ENCODE data around the gene CREB5. TPM values are rescaled to one million over a fixed set of nuclear protein-coding genes. Genes with fewer than 3 reads are reported as not detected.

Gene CREB5
- total RNA-seq, 1 experiment from 2014 or later = 1.3 TPM

GRCh38 chr7:28592861-28593260, 180.5 kb downstream of the CREB5 start:
- H3K27me3 Mint-ChIP-seq (ENCODE audit: low read depth) = no peaks in the 10 kb centered on the region; the same call in 1 of the 2 replicates
- no peaks in the 10 kb centered on the region for H3K4me1 Mint-ChIP-seq
- no peaks in the 10 kb centered on the region for H3K36me3 Mint-ChIP-seq
- no peak overlapping the region for H3K4me3 Mint-ChIP-seq
- POLR2A ChIA-PET = no interaction called here
- CTCF ChIA-PET = no interaction called here
- TF ChIP-seq STAT6 (CRISPR knock-in tag; conservative IDR thresholded peaks at IDR 0.05; ENCODE audit: low read depth) = no peak
- no peak for TF ChIP-seq JAZF1 (CRISPR knock-in tag; IDR thresholded peaks at IDR 0.05)
- no peak for TF ChIP-seq ZBTB21 (CRISPR knock-in tag; IDR thresholded peaks at IDR 0.05; ENCODE audit: borderline replicate concordance)
- TF ChIP-seq ZNF317 (CRISPR knock-in tag; IDR thresholded peaks at IDR 0.05; ENCODE audit: borderline replicate concordance, low read depth) = no peak
- no peak for TF ChIP-seq MLX (CRISPR knock-in tag; IDR thresholded peaks at IDR 0.05)
- TF ChIP-seq JUN (CRISPR knock-in tag; IDR thresholded peaks at IDR 0.05) = no peak
- no peak for TF ChIP-seq IRF1 (CRISPR knock-in tag; IDR thresholded peaks at IDR 0.05)
- no peak for TF ChIP-seq SMAD3 (CRISPR knock-in tag; IDR thresholded peaks at IDR 0.05; ENCODE audit: borderline replicate concordance)
- no peak for TF ChIP-seq ZBTB43 (CRISPR knock-in tag; IDR thresholded peaks at IDR 0.05)
- TF ChIP-seq ATF2 (CRISPR knock-in tag; IDR thresholded peaks at IDR 0.05; ENCODE audit: borderline replicate concordance, low read depth) = no peak
- TF ChIP-seq ZNF138 (CRISPR knock-in tag; conservative IDR thresholded peaks at IDR 0.05) = no peak
- H3K27ac Mint-ChIP-seq = no peak overlapping the region
- ATAC-seq = no peak
- H3K9me3 Mint-ChIP-seq = no peaks in the 10 kb centered on the region
- DNase-seq (ENCODE audit: low spot score) = no peak

- no peak overlapping the region for H3K27ac Mint-ChIP-seq
- POLR2A ChIA-PET = no interaction called here
- ATAC-seq = no peak
Observed at GRCh38 chr7:28595076-28595475, 182.8 kb downstream of the CREB5 start.

GRCh38 chr7:28595801-28596200, 183.5 kb downstream of the CREB5 start:
- ChIA-PET POLR2A (no interaction called here), CTCF (no interaction called here)
- TF ChIP-seq ATF2 (CRISPR knock-in tag; IDR thresholded peaks at IDR 0.05; ENCODE audit: borderline replicate concordance, low read depth) (no peak), ELF4 (CRISPR knock-in tag; IDR thresholded peaks at IDR 0.05; ENCODE audit: low read depth) (no peak), ZNF671 (CRISPR knock-in tag; IDR thresholded peaks at IDR 0.05) (no peak), MXD4 (CRISPR knock-in tag; IDR thresholded peaks at IDR 0.05; ENCODE audit: borderline replicate concordance) (no peak), TEAD4 (CRISPR knock-in tag; IDR thresholded peaks at IDR 0.05) (no peak), ZNF317 (CRISPR knock-in tag; IDR thresholded peaks at IDR 0.05; ENCODE audit: borderline replicate concordance, low read depth) (no peak), RELA (CRISPR knock-in tag; IDR thresholded peaks at IDR 0.05; ENCODE audit: borderline replicate concordance) (no peak), ARID4B (CRISPR knock-in tag; IDR thresholded peaks at IDR 0.05; ENCODE audit: borderline replicate concordance) (no peak)

More at GRCh38 chr7:28595076-28595475, 182.8 kb downstream of the CREB5 start:
- TF ChIP-seq NR1H2 (CRISPR knock-in tag; IDR thresholded peaks at IDR 0.05) (no peak), SOX15 (CRISPR knock-in tag; IDR thresholded peaks at IDR 0.05) (no peak), ETV6 (CRISPR knock-in tag; IDR thresholded peaks at IDR 0.05) (no peak), CBFB (CRISPR knock-in tag; IDR thresholded peaks at IDR 0.05; ENCODE audit: low read depth) (no peak), FOXJ3 (CRISPR knock-in tag; IDR thresholded peaks at IDR 0.05; ENCODE audit: borderline replicate concordance) (no peak)
- no peak for DNase-seq (ENCODE audit: low spot score)
- CTCF ChIA-PET = no interaction called here
- Mint-ChIP-seq H3K27me3 (ENCODE audit: low read depth) (no peaks in the 10 kb centered on the region; the same call in 1 of the 2 replicates), H3K4me3 (no peak overlapping the region), H3K9me3 (no peaks in the 10 kb centered on the region), H3K36me3 (no peaks in the 10 kb centered on the region), H3K4me1 (no peaks in the 10 kb centered on the region)

More at GRCh38 chr7:28595801-28596200, 183.5 kb downstream of the CREB5 start:
- no peak overlapping the region for H3K27ac Mint-ChIP-seq
- no peaks in the 10 kb centered on the region for H3K4me1 Mint-ChIP-seq
- ATAC-seq = no peak
- H3K27me3 Mint-ChIP-seq (ENCODE audit: low read depth) = no peaks in the 10 kb centered on the region; the same call in 1 of the 2 replicates
- no peak for DNase-seq (ENCODE audit: low spot score)
- H3K36me3 Mint-ChIP-seq = no peaks in the 10 kb centered on the region
- no peaks in the 10 kb centered on the region for H3K9me3 Mint-ChIP-seq
- H3K4me3 Mint-ChIP-seq = no peak overlapping the region
